Keratinocyte (primary cell): ENCODE results near the gene MGRN1. TPM values are rescaled to one million over a fixed set of nuclear protein-coding genes. Genes with fewer than 3 reads are reported as not detected.

ENCODE experiments used
- DNase-seq: peaks from one replicate; pipeline ENCODE4 v3.0.0-alpha.2; 2011; ENCODE audit warnings: low read depth, missing footprints, low spot score
- FAIRE-seq: peaks from 2 replicates; lab custom pipeline; 2011; peaks lifted over from hg19 to GRCh38; lab: Jason Lieb, UNC
- H2AFZ ChIP-seq: 2 replicates; pipeline ENCODE4 v1.6.0; 2012; ENCODE audit warnings: low read length, control low read depth, inconsistent platforms; ENCODE audit not compliant: control insufficient read depth
- H3K27ac ChIP-seq: 2 replicates; pipeline ENCODE4 v1.5.1; 2011; ENCODE audit warnings: low read length; ENCODE audit not compliant: control insufficient read depth, insufficient read depth
- H3K27me3 ChIP-seq: 3 replicates; pipeline ENCODE4 v1.6.0; 2011; ENCODE audit warnings: low read length; ENCODE audit not compliant: control insufficient read depth, insufficient read depth; ENCODE audit errors: extremely low read depth
- H3K36me3 ChIP-seq, 2 experiments: 2 replicates in 1 of 2; 3 replicates in 1 of 2; pipeline ENCODE4 v1.5.1; 2011; ENCODE audit warnings: low read length in 2 of 2, mild to moderate bottlenecking in 1 of 2; ENCODE audit not compliant: control insufficient read depth in 2 of 2, insufficient read depth in 2 of 2; ENCODE audit errors: extremely low read depth in 1 of 2
- H3K4me1 ChIP-seq: 3 replicates; pipeline ENCODE4 v1.5.1; 2011; ENCODE audit warnings: low read length; ENCODE audit not compliant: control insufficient read depth, insufficient read depth; ENCODE audit errors: extremely low read depth
- H3K4me2 ChIP-seq: 3 replicates; pipeline ENCODE4 v1.6.0; 2011; ENCODE audit warnings: low read depth, low read length; ENCODE audit not compliant: control insufficient read depth, insufficient read depth; ENCODE audit errors: extremely low read depth
- H3K4me3 ChIP-seq, 3 experiments: fragments of 200-600 bp in 1 of 3; sonication (generic) in 1 of 3; 2 replicates in 2 of 3; 3 replicates in 1 of 3; pipeline ENCODE4 v1.5.1; 2011 to 2016; ENCODE audit warnings: low read length in 3 of 3, mild to moderate bottlenecking in 3 of 3, control low read depth in 2 of 3, inconsistent platforms in 1 of 3, low read depth in 1 of 3, mixed read lengths in 1 of 3, mixed run types in 1 of 3, moderate library complexity in 1 of 3; ENCODE audit not compliant: control insufficient read depth in 2 of 3, insufficient read depth in 2 of 3; ENCODE audit errors: extremely low read depth in 1 of 3
- H3K79me2 ChIP-seq: 2 replicates; pipeline ENCODE4 v1.6.0; 2012; ENCODE audit warnings: low read length; ENCODE audit not compliant: control insufficient read depth, insufficient read depth
- H3K9ac ChIP-seq: 3 replicates; pipeline ENCODE4 v1.6.0; 2011; ENCODE audit warnings: low read length; ENCODE audit not compliant: control insufficient read depth, insufficient read depth; ENCODE audit errors: extremely low read depth
- H3K9me1 ChIP-seq: 3 replicates; pipeline ENCODE4 v1.6.0; 2011; ENCODE audit warnings: low read length; ENCODE audit not compliant: control insufficient read depth, insufficient read depth; ENCODE audit errors: extremely low read depth
- H3K9me3 ChIP-seq: 2 replicates; pipeline ENCODE4 v1.5.1; 2012; ENCODE audit warnings: low read depth, low read length; ENCODE audit not compliant: control insufficient read depth
- H4K20me1 ChIP-seq: 3 replicates; pipeline ENCODE4 v1.6.0; 2011; ENCODE audit warnings: low read length; ENCODE audit not compliant: control insufficient read depth, insufficient read depth; ENCODE audit errors: extremely low read depth
- CTCF ChIP-seq, 3 experiments: IDR thresholded peaks in 1 of 3; conservative IDR thresholded peaks in 1 of 3; optimal IDR thresholded peaks in 1 of 3; 2 replicates in 2 of 3; 3 replicates in 1 of 3; pipeline versions ENCODE3 to v1.5.1; 2011; ENCODE audit warnings: low read length in 3 of 3, mild to moderate bottlenecking in 3 of 3, moderate library complexity in 2 of 3, control low read depth in 1 of 3, inconsistent platforms in 1 of 3; ENCODE audit not compliant: insufficient read depth in 2 of 3; ENCODE audit errors: extremely low read depth in 1 of 3
- EZH2 ChIP-seq: IDR thresholded peaks from one replicate; pipeline ENCODE4 v1.6.1; 2012; ENCODE audit warnings: inconsistent platforms, mild to moderate bottlenecking, low read length, moderate library complexity
- dilution Hi-C: fragments of 300-500 bp; cut with MboI; formaldehyde crosslinking; loops from one replicate; pipeline ENCODE4 v1.7.0; 2020; ENCODE audit warnings: low sequenced_read_pairs; ENCODE audit not compliant: extremely low pct_ligation_motif_present
- polyA plus RNA-seq, 5 experiments: library from polyadenylated mRNA; depleted of rRNA in 3 of 5; stranded (reverse) in 3 of 5; stranded (forward) in 1 of 5; unstranded in 1 of 5; fragments of >200 nt; gene quantifications; 1 replicate in 1 of 5; 2 replicates in 3 of 5; 3 replicates in 1 of 5; pipeline versions ENCODE4 v1.2.1 to v1.2.3, GENCODE V29; 2011 to 2012; ENCODE audit warnings: missing spikeins in 2 of 5, low read depth in 1 of 5, low replicate concordance in 1 of 5

The MGRN1 gene
- polyA plus RNA-seq, 1 donor (not counting 4 experiments of a cell fraction or from before 2014, with no cell fraction given) = 1.9 TPM

GRCh38 chr16:4686497-4687210 is 62.0 kb downstream of the MGRN1 start:
- H3K9ac ChIP-seq = no peak overlapping the region
- H3K9me3 ChIP-seq = no peaks in the 10 kb centered on the region
- FAIRE-seq (no peak), DNase-seq (no peak)
- dilution Hi-C loops = no loop called here
- H3K27me3 ChIP-seq = no peaks in the 10 kb centered on the region
- peaks cover 12 to 40% of the 10 kb centered on the region in 2 experiments for H3K36me3 ChIP-seq
- peaks cover 7% of the 10 kb centered on the region for H3K4me1 ChIP-seq
- no peaks in the 10 kb centered on the region for H3K79me2 ChIP-seq
- TF ChIP-seq EZH2 = no peak
- no peak for TF ChIP-seq CTCF (optimal IDR thresholded peaks at IDR 0.05 in 1 of 3, IDR thresholded peaks at IDR 0.05 in 1 of 3, conservative IDR thresholded peaks at IDR 0.05 in 1 of 3; ENCODE audit: extremely low read depth in 1 of 3, insufficient read depth in 2 of 3, low read length in 3 of 3)
- H3K27ac ChIP-seq = no peak overlapping the region
- H2AFZ ChIP-seq = no peak overlapping the region
- H3K4me3 ChIP-seq = no peak overlapping the region
- no peaks in the 10 kb centered on the region for H4K20me1 ChIP-seq
- no peaks in the 10 kb centered on the region for H3K9me1 ChIP-seq
- no peak overlapping the region for H3K4me2 ChIP-seq

GRCh38 chr16:4687416-4687815 is 62.8 kb downstream of the MGRN1 start:
- Histone ChIP-seq H4K20me1 (no peaks in the 10 kb centered on the region), H3K9me1 (no peaks in the 10 kb centered on the region), H3K27me3 (no peaks in the 10 kb centered on the region), H3K79me2 (no peaks in the 10 kb centered on the region), H2AFZ (no peak overlapping the region), H3K4me3 (no peak overlapping the region), H3K4me1 (peaks cover 7% of the 10 kb centered on the region), H3K9me3 (no peaks in the 10 kb centered on the region), H3K9ac (no peak overlapping the region), H3K4me2 (no peak overlapping the region), H3K27ac (no peak overlapping the region), H3K36me3 (peaks cover 9 to 34% of the 10 kb centered on the region in 2 experiments)
- DNase-seq = no peak
- FAIRE-seq = no peak
- no peak for TF ChIP-seq CTCF (optimal IDR thresholded peaks at IDR 0.05 in 1 of 3, IDR thresholded peaks at IDR 0.05 in 1 of 3, conservative IDR thresholded peaks at IDR 0.05 in 1 of 3; ENCODE audit: extremely low read depth in 1 of 3, insufficient read depth in 2 of 3, low read length in 3 of 3)
- TF ChIP-seq EZH2 = no peak
- dilution Hi-C loops = no loop called here
